GM21619 (cell line): ENCODE data around the gene DCDC1.

Experiments used
- ATAC-seq: cut with Tn5 transposase; IDR thresholded peaks from one replicate; pipeline ENCODE4 v1.9.1; 2021; ENCODE audit not compliant: unreplicated experiment

Gene DCDC1

GRCh38 chr11:31237819-31238760 lies 131.4 kb downstream of the DCDC1 start:
- no peak for ATAC-seq

- no peak for ATAC-seq
These were observed 133.4 kb downstream of the DCDC1 start for GRCh38 chr11:31236143-31236542.

GRCh38 chr11:31233425-31233824 lies 136.1 kb downstream of the DCDC1 start:
- ATAC-seq: no peak

- no peak for ATAC-seq
These were observed 137.9 kb downstream of the DCDC1 start for GRCh38 chr11:31231601-31232000.

GRCh38 chr11:31218847-31219246 lies 150.7 kb downstream of the DCDC1 start:
- ATAC-seq: no peak

- no peak for ATAC-seq
These were observed 155.2 kb downstream of the DCDC1 start for GRCh38 chr11:31214372-31214771.

GRCh38 chr11:31199378-31199777 lies 170.2 kb downstream of the DCDC1 start:
- no peak for ATAC-seq

- no peak for ATAC-seq
These were observed 195.4 kb downstream of the DCDC1 start for GRCh38 chr11:31173926-31174680.

- ATAC-seq: no peak
These were observed 208.8 kb downstream of the DCDC1 start for GRCh38 chr11:31160504-31161422.

- no peak for ATAC-seq
These were observed 218.7 kb downstream of the DCDC1 start for GRCh38 chr11:31150841-31151240.

- no peak for ATAC-seq
These were observed 219.5 kb downstream of the DCDC1 start for GRCh38 chr11:31150011-31150410.

- no peak for ATAC-seq
These were observed 227.8 kb downstream of the DCDC1 start for GRCh38 chr11:31141789-31142188.

GRCh38 chr11:31139479-31139878 lies 230.1 kb downstream of the DCDC1 start:
- ATAC-seq: no peak

- no peak for ATAC-seq
These were observed 236.8 kb downstream of the DCDC1 start for GRCh38 chr11:31132531-31133421.

GRCh38 chr11:31131760-31132159 lies 237.8 kb downstream of the DCDC1 start:
- ATAC-seq: no peak

- no peak for ATAC-seq
These were observed 242.2 kb downstream of the DCDC1 start for GRCh38 chr11:31127290-31127689.

- ATAC-seq: no peak
These were observed 249.1 kb downstream of the DCDC1 start for GRCh38 chr11:31120428-31120827.

- no peak for ATAC-seq
These were observed 251.0 kb downstream of the DCDC1 start for GRCh38 chr11:31118566-31118965.

GRCh38 chr11:31117038-31117437 lies 252.5 kb downstream of the DCDC1 start:
- no peak for ATAC-seq

GRCh38 chr11:31114442-31114841 lies 255.1 kb downstream of the DCDC1 start:
- no peak for ATAC-seq
